A549 treated with CORT108297 at 1 μM for 4 hours (cell line): ENCODE results near the gene MYL12A. TPM values are rescaled to one million over a fixed set of nuclear protein-coding genes. Genes with fewer than 3 reads are reported as not detected.

Experiments used
- total RNA-seq: library from RNA; stranded (reverse); fragments of 200-300 nt; extraction: Qiagen RNA extraction; gene quantifications from 5 replicates; pipeline ENCODE4 v1.2.3, GENCODE V29; 2022

The MYL12A gene
- total RNA-seq: 276 to 338 TPM (median 313 TPM) in 5 replicates

DNA sequence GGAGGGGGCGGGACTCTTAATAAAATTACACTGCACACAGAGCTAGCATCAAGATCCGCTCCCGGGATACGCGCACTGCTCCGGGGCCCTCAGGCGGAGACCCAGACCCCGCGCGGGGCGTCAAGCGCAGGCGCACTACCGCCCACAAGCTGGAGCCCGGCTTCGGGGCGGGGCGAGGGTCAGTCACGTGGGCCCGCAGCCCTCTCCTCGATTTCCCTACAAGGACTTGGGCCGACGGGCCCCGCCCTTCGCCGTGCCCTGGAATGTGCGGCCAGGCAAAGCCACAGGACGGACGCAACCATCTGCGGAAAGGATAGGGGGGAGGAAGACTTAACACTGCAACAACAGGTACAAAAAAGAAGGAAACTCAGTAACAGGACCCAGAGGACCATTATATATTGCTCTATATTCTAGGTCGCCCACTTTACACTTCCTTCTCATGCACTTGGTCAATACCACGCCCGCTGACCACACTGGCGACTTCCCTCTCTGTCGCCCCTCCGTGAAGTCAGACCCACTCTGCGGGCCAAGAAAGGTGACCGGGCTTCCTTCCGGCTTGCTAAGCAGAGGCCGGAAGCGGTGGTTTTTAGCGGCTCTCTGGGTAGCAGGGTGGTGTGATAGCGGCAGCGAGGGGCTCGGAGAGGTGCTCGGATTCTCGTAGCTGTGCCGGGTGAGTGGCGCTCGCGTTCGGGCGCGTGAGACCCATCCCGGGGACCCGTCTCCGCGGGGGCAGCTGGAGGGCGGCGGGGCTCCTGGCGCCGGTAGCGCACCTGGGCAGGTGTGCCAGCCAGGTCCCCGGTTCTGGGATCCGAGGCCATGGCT is at the start of gene MYL12A:
MYL12A (plus strand) TSS at position 562 of the 822 bp plus-strand sequence. CDS start 5,447 bp downstream, outside the sequence.

GRCh38 chr18:3219631-3220335 is 27.8 kb upstream of the MYL12A start, which contains the start of gene MYOM1:
Gene MYOM1 (minus strand): TSS chr18:3219968. CDS start chr18:3215223, 4,745 bp downstream.

DNA sequence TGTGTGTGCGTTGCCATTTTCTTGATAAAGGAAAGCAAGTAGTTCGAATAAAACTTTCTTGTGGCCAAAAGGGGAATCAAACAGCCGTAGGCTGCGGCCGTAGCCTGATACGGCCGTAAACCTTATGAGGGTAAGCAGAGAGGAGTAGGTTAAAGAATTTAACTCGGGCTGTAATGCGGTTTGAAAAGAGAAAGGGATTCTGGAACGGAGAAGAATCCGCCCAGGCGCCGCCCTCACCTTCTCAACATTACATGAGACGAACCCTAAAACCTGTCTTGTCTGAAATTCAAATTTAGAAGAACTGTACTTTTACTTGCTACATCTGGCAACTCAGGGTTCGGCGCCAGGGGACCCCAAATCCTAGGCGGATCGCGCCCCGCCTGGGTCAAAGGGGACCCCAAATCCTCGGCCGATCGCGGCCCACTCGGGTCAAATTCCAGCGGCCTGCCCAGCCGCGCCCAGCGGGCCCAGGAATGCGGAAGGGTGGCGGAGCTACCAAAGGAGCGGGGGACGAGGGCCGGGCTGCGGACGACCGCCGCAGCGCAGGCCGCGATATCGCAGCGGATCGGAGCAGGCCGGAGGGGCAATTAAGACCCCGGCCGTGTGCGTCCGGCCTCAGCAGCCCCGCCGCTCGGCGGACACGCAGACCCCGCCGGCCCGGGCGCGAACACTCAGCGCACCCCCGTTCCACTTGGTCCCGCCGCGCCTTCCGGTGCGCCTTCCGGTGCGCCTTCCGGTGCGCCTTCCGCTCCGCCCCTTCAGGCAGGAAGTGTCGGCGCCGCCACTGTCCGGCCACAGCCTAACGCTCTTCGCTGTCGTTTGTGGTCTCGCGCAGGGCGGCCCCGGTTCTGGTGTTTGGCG is 14.0 kb downstream of the MYL12A start, which contains the start of gene MYL12B:
MYL12B (plus strand) TSS at position 761 of the 861 bp plus-strand sequence. CDS start 10,766 bp downstream, outside the sequence.

Other genes with a start within 250 kb of the MYL12A start
- 14.7 to 19.1 TPM (median 16.8 TPM) in 5 replicates for gene LPIN2, start 234.7 kb upstream of the MYL12A start, total RNA-seq
- 0.05 to 0.29 TPM (median 0.12 TPM) in 5 replicates for gene MYOM1, start 27.8 kb upstream of the MYL12A start, total RNA-seq
- 388 to 409 TPM (median 396 TPM) in 5 replicates for gene MYL12B, start 14.3 kb downstream of the MYL12A start, total RNA-seq
- 106 to 166 TPM (median 153 TPM) in 5 replicates for gene TGIF1, start 202.4 kb downstream of the MYL12A start, total RNA-seq